H1 (cell line): ENCODE results near the gene SLC19A1.

Experiments used
- HDAC2 ChIP-seq, 2 experiments: fragments of 300-600 bp in 1 of 2; sonication (generic) in 1 of 2; IDR thresholded peaks; 2 replicates each; pipeline ENCODE4 v1.6.1; 2011 to 2012; ENCODE audit warnings: low read depth in 2 of 2, low read length in 2 of 2, mild to moderate bottlenecking in 2 of 2, moderate library complexity in 2 of 2, borderline replicate concordance in 1 of 2, inconsistent platforms in 1 of 2
- JUND ChIP-seq: IDR thresholded peaks from 2 replicates; pipeline ENCODE4 v1.6.1; 2011; ENCODE audit warnings: mild to moderate bottlenecking, improper control_type of control experiment, low read length
- POLR2AphosphoS5 ChIP-seq: IDR thresholded peaks from 2 replicates; pipeline ENCODE4 v1.6.1; 2011; ENCODE audit warnings: low read depth, low read length
- RFX5 ChIP-seq: IDR thresholded peaks from 2 replicates; pipeline ENCODE4 v1.6.1; 2011; ENCODE audit warnings: low read depth, low read length, improper control_type of control experiment, borderline replicate concordance
- SP1 ChIP-seq: IDR thresholded peaks from 2 replicates; pipeline ENCODE4 v1.6.1; 2011; ENCODE audit warnings: low read depth, low read length
- TCF12 ChIP-seq: IDR thresholded peaks from 2 replicates; pipeline ENCODE4 v1.6.1; 2011; ENCODE audit warnings: low read depth, mild to moderate bottlenecking, low read length
- YY1 ChIP-seq: IDR thresholded peaks from 2 replicates; pipeline ENCODE4 v1.6.1; 2011; ENCODE audit warnings: low read depth, mild to moderate bottlenecking, low read length
- TF ChIP-seq, protein P1 (sequence below), 3 experiments: IDR thresholded peaks; 1 replicate in 2 of 3; 2 replicates in 1 of 3; pipeline versions ENCODE4 v1.5.1 to v1.6.1; 2011; ENCODE audit warnings: low read length in 3 of 3, mild to moderate bottlenecking in 3 of 3, inconsistent platforms in 2 of 3, low read depth in 1 of 3, moderate library complexity in 1 of 3; ENCODE audit not compliant: insufficient read depth in 1 of 3; ENCODE audit errors: control extremely low read depth in 1 of 3
- TF ChIP-seq, protein P2 (sequence below): IDR thresholded peaks from 2 replicates; pipeline ENCODE4 v1.6.1; 2012; ENCODE audit warnings: inconsistent platforms

GRCh38 chr21:45466330-45467220 is 75.7 kb downstream of the SLC19A1 start:
- TF ChIP-seq HDAC2 (IDR thresholded peaks at IDR 0.05; ENCODE audit: borderline replicate concordance in 1 of 2, low read depth in 2 of 2, low read length in 2 of 2) (no peak), SP1 (no peak), YY1 (no peak), POLR2AphosphoS5 (no peak), TCF12 (no peak), RFX5 (no peak), JUND (no peak)
- TF ChIP-seq, protein P1, sequence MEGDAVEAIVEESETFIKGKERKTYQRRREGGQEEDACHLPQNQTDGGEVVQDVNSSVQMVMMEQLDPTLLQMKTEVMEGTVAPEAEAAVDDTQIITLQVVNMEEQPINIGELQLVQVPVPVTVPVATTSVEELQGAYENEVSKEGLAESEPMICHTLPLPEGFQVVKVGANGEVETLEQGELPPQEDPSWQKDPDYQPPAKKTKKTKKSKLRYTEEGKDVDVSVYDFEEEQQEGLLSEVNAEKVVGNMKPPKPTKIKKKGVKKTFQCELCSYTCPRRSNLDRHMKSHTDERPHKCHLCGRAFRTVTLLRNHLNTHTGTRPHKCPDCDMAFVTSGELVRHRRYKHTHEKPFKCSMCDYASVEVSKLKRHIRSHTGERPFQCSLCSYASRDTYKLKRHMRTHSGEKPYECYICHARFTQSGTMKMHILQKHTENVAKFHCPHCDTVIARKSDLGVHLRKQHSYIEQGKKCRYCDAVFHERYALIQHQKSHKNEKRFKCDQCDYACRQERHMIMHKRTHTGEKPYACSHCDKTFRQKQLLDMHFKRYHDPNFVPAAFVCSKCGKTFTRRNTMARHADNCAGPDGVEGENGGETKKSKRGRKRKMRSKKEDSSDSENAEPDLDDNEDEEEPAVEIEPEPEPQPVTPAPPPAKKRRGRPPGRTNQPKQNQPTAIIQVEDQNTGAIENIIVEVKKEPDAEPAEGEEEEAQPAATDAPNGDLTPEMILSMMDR (IDR thresholded peaks at IDR 0.05; ENCODE audit: control extremely low read depth in 1 of 3, insufficient read depth in 1 of 3, low read depth in 1 of 3, low read length in 3 of 3): no peak
- TF ChIP-seq, protein P2, sequence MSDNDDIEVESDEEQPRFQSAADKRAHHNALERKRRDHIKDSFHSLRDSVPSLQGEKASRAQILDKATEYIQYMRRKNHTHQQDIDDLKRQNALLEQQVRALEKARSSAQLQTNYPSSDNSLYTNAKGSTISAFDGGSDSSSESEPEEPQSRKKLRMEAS: no peak
